OCI-M1 (cell line): ENCODE measurements around the gene PAPOLG.
"Not testable (repeated sequence)": the region's sequence is repeated elsewhere in the genome, so short reads cannot be mapped to it uniquely, and the experiment has no call there.

Source experiments
- DNase-seq: peaks from one replicate; lab custom pipeline; 2025; lab: John Stamatoyannopoulos, UW

The PAPOLG gene

DNA sequence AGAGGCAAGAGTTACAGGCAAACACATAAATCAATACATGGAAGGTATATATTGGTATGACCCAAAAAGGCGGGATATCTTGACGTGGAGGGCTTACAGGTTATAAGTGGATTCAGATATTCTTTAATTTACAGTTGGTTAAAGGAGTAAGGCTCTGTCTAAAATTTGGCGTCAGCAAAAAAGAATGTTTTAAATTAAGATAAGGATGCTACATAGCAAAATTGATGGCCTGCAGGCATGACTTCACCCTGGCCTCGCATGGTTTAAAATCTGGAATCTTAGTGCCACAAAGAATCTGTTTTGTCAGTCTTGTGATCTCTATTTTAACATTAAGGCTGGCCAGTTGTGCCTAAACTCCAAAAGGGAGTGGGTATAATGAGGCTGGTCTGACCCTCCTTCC, 66.9 kb downstream of the PAPOLG start:
- no peak for DNase-seq

- DNase-seq: no peak
Measured at GRCh38 chr2:60823694-60824305, 67.7 kb downstream of the PAPOLG start.

DNA sequence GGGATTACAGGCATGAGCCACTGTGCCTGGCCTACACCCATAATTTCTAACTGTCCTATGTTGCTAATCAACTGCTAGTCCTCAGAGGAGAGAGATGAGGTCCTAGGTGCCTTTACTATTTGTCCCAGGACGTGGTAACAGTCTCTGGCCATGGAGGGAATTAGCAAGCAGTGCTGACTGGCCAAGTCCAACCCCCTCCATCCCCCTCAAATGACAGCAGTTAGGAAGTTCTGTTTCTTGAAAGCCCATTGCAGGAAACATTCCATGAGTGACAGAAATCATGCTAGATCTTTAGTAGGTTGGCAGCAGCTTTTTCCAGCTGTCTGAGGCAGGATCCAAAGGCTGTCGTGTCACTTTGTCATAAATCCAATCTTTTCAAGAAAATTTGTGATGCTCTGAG, 69.6 kb downstream of the PAPOLG start:
- DNase-seq: no peak

DNA sequence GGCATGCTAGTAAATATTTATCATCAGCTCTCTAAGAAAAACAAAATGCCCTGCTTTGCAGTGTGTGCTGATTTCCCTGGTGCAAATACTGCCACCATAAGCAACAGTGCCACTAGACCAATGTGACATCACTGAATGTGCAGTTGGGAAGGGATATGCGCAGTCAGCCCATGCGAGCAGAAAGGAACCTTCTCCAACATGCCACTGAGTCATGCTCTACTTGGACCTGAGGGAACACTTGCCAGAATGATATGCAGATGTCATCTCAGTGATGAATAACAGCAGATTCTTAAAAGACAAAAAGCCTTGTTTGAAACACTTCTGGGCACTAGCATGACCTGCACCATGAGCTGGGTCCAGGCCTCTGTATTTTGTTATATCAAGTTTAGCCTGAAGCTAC, 70.0 kb downstream of the PAPOLG start:
- DNase-seq: no peak

DNA sequence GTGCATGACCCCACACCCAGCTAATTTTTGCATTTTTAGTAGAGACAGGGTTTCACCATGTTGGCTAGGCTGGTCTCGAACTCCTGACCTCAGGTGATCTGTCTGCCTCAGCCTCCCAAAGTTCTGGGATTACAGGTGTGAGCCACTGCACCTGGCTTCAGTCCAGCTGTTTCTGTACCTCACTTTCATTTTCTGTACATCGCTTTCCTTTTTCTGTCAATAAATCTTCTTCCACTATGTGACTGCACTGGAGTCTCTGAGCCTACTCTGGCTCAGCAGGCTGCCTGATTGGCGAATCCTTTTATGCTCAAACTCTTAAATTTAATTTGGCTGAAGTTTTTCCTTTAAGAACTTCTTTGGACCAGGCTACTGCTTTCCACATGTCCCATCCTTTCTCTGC, 70.8 kb downstream of the PAPOLG start:
- not testable (repeated sequence) for DNase-seq

GRCh38 chr2:60827369-60827768, 71.3 kb downstream of the PAPOLG start:
- DNase-seq: no peak

GRCh38 chr2:60830991-60831390, 74.9 kb downstream of the PAPOLG start:
- no peak for DNase-seq

DNA sequence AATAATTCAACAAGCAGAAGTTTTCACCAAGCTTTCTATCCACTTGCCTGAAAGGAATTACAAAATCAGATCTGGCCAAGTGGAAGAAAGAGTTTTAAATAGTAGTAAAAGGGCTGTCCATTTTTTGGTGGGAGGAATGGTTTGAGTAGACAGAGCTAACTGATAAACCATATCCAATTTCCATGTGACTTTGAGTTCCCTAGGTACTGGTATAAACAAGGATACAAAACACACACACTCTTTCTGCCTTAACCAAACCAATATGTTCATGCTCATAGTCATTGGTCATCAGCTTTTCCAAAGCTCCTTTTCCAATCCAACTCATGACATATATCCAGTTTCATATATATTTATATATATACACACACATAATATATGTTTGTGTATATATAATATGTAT, 75.9 kb downstream of the PAPOLG start:
- DNase-seq: no peak

- no peak for DNase-seq
Measured at GRCh38 chr2:60832621-60833020, 76.6 kb downstream of the PAPOLG start.

GRCh38 chr2:60834270-60834717, 78.2 kb downstream of the PAPOLG start:
- DNase-seq: no peak

GRCh38 chr2:60836491-60836890, 80.4 kb downstream of the PAPOLG start:
- no peak for DNase-seq

DNA sequence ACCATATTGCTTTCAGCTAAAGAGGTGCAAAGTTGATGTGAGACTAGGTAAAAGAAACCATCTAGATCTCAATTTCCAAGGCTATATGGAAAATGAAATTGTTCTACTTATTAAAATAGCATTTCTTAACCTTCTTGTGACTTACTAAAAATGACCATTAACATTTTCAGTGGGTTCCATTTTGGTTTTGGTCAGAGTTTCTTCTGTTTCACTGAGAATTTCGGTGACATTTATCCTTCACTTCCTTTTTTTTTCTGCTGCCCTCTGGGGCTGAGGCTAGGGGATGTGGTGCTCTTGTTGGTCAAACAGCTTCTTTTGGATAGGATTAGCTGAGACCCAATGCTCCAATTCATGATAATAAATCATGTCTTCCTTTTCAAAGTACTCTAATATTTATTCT, 81.1 kb downstream of the PAPOLG start:
- peak; percentile 22 for DNase-seq

GRCh38 chr2:60838481-60838880, 82.4 kb downstream of the PAPOLG start:
- no peak for DNase-seq

DNA sequence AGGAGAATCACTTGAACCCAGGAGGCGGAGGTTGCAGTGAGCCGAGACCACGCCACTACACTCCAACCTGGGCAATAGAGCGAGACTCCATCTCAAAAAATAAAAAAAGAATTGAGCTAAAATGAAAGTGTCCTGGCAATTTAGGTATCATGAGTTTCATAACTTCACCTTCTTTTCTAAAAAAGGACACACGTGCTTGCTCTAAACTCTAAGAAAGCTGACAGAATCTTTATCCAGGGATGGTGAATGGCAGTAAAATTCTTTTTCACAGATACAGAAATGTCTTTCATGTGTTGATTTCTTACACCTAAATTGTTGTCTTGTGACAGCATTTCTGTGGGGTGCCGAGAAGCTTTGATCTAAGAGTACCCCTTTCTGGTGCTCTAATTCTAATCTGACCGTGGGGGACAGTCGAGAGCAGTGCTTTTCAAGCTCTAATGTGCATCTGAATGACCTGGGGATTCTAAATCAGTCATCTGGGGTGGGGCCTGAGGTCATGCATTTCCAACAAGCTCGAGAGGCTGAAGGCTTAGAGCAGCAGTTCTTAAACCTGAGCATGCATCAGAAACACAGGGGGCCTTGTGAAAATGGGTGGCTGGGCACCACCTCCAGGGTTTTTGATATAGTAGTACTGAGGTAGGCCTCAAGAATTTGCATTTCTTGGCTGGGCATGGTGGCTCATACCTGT, 83.2 kb downstream of the PAPOLG start:
- DNase-seq: no peak

DNA sequence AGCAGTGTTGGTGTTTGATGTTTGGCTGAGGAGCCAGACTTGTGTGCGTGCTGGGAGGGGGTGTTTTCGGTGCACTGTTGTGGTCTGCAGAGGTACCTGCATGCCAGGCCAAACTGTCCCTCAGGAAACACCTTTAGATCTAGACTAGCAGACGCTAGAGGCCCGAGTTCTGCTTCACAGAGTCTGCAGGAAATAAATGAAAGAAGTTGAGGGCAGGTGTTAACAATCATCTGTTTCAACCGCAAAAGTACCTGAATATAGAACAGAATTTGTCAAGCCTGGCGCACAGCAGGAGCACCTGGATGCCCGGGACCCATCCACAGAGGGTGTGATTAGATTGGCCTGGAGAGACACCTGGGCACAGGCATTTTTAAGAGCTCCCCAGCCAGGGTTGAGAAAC, 84.8 kb downstream of the PAPOLG start:
- DNase-seq: no peak

GRCh38 chr2:60843006-60843405, 86.9 kb downstream of the PAPOLG start:
- DNase-seq: no peak

- no peak for DNase-seq
Measured at GRCh38 chr2:60844105-60844504, 88.0 kb downstream of the PAPOLG start.

GRCh38 chr2:60847854-60848253, 91.8 kb downstream of the PAPOLG start:
- DNase-seq: no peak
